Activated CD8-positive, alpha-beta memory T cell treated with anti-CD3 and anti-CD28 coated beads, Interleukin-2, amount 50 U/mL, for 48 hours (primary cell): Measurements from ENCODE around the gene OTOF.

ENCODE experiments used
- DNase-seq: peaks from one replicate; pipeline ENCODE4 v3.0.0-alpha.2; 2020

OTOF gene

DNA sequence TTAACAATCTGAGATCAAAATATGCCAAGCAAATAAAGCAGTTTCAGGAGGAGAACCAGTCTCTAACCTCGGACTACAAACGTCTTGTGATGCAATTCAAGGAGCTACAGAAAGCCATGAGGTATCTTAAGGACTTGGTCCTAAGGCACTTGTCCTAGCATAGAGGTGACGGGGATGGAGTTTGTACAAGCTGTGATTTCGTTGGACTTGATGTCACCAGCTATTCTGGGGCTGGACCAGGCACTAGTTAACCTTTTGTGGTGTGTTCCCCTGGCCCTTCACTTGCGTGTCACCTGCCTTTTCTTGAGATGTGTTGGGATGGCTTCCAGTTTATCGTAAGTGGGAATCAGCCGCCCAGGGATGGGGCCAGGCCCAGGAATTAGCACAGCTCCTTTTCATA, 33.7 kb downstream of the OTOF start:
- DNase-seq, result no peak

DNA sequence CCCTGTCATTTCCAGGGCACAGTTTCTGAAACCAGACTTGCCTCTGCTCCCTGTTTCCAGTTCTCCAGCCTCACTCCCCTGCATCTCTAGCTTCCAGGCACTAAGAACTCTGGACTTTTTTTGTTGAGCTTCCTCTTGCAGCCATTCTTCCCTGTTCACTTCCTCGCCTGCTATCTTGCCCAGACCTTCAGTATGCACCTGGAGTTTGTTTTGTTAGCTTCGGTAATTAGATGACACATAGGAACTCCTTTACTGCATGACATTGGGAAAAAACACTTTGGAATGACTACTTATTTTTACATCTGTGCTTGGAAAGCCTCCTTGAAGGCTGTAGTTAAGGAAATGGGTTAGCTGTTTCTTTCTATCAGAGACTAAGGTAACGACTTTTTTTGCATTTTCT, 35.2 kb downstream of the OTOF start:
- no peak for DNase-seq

DNA sequence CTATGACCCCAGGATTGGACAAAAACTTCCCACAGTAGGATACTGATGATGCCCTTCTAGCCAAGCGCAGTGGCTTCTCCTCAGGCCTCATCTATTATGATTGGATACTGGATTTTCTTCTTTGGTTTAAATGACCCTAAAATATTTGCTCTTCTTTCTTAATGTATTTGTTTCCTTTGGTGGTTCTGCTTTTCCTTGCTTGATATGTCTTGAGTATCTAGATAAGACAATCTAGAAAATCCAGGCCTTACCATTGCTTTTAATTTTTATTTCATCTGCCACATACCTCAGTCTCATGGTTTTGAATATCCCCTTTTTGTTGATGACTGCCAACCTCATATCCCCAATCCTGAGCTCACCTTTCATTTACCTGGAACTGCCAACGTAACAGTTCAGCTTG, 35.6 kb downstream of the OTOF start:
- no peak for DNase-seq

DNA sequence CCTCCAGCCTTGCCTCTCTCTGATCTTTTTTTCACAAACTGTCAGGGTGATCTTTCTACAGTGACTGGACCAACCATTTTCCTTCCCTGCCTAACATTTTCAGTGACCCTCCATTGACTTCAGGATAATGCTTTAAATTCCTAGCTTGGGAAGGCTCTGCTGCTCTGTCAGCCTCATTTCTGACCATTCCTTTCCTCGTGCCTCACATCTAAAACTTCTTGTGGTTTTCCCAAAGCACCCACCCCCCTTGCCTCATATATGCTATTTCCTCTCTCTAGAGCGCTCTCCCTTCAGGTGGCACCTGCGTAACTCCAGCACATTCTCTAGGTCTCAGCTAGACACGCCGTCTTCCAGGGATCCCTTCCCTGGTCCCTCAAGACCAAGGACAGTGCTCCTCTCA, 39.0 kb downstream of the OTOF start:
- DNase-seq, result no peak

DNA sequence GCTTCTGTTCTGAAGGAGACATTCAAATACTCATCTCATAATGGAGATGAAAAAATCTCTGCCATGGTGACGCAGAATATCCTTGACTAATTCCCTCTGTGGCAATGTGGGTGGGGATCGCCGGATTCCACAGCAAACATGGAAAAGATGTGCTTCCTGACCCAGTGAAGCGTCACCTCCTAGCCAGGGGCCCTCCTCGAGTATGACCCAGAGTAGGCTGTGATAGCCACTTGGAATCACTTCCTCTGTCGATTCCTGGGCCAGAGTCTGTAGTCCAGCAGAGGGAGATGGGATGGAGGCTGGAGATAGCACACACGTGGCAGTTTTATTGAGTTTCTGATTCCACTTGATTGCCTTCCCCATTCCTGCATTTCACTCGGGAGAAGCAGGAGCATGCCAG, 39.4 kb downstream of the OTOF start:
- DNase-seq, result no peak

DNA sequence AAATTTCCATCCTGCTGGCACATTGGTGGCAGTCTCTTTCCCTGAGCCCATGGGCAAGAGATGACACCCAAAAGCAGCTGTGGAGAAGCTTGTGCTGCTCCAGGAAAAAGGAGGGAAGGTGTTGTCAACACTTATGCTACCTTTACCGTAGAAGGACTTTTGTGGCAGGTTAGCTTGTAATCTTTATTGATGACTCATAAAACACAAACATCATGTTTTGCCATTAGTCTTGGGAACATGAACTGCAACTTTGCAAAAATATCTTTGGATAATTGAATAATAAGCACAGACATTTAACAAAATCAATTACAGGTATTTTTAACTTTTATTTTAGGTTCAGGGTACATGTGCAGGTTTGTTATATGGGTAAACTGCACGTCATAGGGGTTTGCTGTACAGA, 42.8 kb downstream of the OTOF start:
- no peak for DNase-seq

DNA sequence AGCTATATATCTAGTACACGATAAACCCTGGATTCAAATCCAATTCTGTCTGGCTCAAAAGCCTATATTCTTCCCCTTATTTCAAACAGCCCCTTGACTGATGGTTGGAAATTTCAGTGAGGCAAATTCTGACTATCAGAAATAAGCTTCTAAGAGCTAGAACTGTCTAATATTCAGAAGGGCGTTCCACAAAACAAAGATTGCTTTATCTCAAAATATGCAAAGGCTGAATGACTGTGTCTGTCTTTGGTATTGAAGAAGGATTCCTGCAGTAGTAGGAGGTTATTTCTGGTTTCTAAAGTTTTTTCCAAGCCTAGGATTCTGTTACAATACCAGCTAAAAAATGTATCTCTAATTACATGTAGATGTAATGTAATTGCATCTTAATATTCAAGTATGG, 45.1 kb downstream of the OTOF start:
- DNase-seq, result no peak

DNA sequence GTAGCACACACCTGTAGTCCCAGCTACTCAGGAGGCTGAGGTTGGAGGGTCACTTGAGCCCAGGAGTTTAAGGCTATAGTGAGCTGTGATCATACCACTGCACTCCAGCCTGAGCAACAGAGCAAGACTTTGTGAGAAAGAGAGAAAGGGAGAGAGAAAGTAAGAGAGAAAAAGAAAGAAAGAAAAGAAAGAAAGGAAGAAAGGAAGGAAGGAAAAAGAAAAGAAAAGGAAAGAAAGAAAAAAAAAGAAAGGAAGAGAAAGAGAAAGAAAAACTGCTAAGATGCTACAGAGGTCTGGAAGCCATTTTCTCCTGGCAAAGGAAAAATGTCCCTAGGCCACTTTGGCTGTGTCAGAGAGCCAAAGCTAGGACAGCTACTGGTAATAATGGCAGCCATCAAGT, 45.6 kb downstream of the OTOF start:
- DNase-seq, result no peak

DNA sequence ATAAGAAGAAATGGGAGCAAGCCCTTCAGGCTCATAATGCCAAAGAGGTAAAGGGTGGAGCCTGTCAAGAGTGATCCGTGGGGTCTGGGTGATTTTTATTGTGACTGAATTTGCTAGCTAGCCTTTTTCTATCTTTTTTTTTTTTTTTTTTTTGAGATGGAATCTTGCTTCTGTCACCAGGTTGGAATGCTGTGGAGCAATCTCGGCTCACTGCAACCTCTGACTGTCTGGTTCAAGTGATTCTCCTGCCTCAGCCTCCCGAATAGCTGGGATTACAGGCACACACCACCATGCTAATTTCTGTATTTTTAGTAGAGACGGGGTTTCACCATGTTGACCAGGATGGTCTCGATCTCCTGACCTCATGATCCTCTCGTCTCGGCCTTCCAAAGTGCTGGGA, 47.1 kb downstream of the OTOF start:
- no peak for DNase-seq

DNA sequence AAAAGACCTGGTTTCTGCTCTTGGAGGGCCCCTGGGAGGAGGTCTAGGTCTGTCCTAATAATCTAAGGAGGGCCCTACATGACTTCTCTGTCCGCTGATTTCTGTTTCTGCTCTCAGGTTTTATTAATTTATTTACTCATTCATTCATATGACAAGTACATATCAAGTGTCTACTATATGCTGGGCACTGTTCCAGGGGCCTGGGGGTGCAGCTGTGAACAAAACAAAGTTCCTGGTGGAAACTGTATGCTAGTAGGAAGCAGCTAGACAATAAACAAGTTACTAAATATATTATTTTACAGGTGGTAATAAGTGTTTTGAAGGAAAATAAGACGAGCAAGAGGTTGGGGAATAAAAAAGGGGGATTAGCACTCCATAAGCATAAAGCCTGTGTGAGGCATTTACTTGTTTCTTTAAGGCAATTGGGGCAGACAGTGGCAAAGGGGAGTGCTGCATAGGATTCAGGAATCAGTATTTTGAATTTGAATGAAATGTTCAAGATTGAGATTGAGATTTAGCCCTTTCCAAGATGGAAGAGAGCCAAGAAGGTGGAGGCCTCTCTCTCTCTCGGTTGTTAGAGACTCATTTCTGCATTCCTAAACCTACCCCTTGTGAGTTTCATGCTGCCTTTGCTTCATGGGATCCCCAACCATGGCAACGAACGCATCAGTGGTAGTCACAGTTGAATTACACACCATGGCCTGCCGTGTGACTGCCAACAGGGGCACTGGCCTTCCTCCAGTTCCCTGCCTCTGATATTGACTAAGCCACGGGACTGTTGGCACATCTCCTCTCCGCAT, 47.9 kb downstream of the OTOF start:
- no peak for DNase-seq

DNA sequence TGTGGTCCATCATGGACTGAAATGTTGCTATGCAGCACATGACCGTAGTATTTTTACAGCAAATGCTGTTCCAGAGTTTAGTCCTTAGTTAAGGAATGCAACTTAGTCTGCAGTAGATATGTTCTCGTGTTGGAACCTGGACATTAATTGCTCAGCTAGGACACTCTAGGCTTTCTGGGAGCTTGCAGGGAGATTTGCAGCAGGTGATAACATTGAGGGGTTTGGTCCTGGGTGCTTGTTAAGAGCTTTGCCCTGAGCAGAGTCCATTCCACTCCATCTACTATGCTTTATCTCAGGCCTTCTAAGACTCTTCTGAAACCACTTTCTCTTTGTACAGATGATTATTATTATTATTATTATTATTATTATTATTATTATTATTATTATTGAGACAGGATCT, 49.1 kb downstream of the OTOF start:
- no peak for DNase-seq

DNA sequence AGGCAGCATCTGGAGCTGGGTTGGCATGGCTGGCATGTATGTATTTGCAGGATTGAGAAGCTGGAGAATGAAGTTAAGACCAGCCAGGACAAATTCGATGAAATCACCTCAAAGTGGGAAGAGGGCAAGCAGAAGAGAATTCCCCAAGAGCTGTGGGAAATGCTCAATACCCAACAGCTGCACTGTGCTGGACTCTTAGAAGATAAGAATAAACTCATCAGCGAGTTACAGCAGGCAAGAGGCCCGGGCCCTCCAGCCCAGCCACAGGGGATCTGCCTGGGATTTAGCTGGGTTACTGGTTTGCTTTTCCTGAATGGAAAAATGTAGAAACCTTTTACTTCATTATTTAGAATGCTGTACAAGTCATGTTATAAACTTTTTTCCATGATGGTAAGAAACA, 53.7 kb downstream of the OTOF start:
- no peak for DNase-seq

DNA sequence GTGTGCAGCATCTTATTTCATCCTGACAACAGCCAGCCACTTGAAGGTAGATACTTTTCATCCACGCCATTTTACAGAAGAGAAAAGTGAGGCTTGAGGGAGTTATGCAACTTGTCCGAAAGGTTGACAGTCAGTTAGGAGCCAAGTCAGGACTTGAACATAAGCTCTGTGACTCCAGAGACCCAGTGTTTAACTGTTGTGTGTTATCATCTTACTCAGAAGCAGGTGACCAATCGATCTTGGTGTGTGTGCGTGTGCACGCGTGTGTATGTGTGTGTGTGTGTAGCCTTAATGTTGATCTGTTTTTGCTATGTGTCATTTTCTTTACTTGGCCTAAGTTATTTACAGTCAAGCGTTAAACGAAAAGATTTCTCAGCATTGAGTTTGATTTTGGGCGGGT, 54.2 kb downstream of the OTOF start:
- DNase-seq, result no peak

DNA sequence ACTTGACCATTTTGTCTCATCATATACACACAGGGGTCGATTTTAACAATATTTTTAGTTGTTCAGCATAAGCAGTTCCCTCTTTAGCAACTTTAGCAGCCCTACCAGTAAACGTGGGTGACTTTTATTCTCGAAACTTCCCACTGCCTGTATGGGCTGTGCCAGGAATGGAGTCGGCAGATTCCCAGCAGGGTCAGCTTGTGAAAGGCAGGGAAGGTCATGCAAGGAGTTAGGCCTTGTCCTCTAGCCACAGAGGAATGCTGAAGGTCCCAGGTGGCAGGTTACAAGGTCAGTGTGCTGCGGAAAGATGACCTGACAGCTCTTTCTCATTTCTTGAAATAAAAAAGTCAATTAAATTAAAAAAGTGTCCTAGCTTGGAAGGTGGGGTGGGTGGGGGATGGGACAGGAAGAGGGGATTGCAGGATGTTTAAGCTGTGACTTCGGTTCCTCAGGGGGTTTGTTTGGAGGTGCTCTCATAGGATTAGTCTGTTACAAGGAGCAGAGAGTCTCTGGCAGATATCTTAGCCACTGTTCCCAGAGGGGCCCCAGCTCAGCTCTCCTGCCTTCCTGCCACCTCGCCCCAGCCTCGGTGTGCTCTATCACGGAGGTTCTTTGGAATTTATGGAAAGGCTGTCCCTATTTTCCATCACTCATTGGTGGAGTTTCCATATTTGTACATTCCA, 54.8 kb downstream of the OTOF start:
- DNase-seq, result no peak

DNA sequence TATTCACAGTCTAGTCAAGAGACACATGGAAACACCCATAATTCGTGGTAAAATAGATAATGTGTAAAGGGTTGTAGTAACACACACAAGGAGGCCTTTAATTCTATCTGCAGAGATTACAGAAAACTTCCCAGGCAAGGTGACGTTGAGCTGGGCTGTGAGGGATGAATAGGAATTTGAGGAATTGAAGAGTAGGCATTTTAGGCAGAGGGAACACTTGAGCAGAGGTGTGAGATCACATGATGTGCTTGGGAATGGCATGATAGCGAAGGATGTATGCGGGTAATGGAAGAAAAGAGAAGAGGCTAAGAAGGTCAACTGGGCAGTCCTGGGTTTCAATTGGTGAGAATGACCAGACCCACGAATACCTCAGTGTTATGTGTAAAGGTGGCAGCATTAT, 56.0 kb downstream of the OTOF start:
- DNase-seq, result no peak

DNA sequence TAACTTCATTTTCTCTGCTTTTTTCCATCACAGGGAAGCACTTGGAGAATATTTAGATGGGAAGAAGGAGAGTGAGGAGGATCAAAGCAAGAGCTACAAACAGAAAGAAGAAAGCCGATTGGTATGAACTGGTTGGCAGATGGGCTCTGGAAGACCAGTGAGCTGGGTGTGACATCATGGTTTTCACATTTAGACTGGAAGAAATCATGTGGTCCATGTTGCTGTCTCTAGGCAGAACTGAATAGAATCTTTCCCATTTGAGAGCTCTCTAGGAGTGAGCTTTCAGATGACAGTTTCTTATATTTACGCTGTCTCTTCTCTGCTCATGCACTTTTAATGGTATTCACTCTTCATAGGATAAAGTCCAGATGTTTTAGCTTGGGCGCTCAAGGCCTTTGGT, 63.6 kb downstream of the OTOF start:
- DNase-seq, result no peak

DNA sequence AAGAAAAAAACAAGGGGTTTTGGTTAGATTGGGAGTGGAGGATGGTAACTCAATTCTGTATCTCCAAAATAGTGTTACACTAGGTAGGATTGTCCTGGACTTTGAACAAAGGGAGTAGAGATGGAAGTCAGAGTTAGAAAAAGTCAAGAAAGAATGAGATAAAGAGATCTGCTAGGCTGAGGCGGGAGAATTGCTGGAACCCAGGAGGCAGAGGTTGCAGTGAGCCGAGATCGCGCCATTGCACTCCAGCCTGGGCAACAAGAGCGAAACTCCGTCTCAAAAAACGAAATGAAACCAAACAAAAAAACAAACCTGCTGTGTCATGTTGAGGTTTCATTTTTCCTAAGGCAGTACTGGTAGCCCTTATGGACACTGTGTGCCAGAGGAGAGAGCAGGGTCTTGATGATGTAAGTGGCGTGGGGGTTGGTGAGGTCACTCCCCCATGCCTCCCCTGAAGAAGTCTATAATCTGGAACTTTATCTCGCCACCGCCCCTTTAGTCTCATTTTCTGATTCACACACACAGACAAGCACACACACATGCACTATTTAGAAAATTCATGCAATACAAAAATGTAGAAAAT, 65.7 kb downstream of the OTOF start:
- DNase-seq, result no peak

DNA sequence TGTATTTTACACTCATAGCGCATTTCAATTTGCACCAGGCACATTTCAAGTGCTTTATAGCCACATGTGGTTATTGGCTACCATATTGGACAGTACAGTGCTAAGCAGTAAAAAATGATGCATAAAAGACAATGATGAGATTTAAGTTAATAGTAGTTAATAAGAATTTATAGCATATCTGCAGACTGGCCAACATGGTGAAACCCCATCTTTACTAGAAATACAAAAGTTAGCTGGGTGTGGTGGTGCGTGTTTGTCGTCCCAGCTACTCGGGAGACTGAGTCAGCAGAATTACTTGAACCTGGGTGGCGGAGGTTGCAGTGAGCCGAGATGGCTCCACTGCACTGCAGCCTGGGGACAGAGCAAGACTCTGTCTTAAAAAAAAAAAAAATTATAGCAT, 66.5 kb downstream of the OTOF start:
- no peak for DNase-seq

DNA sequence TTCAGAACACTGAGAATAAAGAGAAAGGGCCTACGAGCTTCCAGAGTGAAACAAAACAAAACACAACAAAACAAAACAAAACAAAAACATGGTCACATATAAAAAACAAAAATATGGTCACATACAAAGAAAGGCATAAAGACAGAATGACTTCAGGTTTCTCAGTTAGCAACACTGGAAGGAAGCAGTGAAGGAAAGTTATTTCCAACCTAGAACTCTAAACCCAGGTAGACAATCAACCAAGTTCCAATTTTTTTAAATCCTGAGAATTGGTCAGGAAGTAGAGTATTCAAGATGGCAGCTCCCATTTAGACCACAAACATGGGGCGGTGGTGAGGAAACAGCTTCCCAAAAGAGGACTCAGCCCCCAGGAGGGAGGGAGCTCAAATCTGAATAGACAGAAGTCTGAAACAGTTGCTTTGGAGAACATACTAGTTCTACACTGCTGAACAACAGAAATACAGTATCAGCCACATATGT, 67.1 kb downstream of the OTOF start:
- DNase-seq, result no peak

DNA sequence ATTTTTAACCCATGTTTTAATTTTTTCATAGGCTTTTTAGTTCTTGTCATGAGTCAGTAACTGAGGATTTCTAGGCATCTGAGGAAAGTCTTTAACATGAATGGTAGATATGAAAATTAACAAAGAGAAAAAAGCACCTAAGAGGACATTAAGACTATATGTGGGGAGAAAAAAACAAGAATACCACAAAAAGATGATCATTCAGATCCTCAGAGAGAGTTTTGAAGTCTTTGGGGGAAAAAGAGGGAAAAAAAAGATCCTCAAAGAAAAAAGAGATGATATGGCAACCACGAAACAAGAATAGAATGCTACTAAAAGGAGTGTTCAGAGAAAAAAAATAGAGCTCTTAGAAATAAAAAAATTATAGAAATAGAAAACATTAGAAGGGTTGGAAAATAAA, 68.1 kb downstream of the OTOF start:
- DNase-seq, result no peak

DNA sequence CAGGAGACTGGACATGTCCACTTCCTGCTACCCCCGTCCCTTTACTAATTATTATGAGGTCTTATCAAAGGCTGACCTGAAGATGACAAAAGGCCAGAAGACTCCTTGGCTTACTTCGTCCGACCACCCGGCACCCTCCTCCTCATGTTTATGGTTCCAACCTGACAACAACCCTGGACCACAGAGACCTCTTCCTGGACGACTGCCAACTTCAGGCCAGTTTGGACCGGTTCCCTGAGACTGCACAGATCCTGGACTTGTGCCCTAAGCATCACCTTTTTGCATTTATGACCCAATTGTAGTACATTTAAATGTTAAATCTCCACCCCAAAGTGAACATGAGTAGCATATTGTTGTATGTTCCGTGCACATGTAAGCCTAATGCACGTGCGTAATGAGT, 70.4 kb downstream of the OTOF start:
- DNase-seq, result no peak
